MV-4-11 (cell line): ENCODE measurements around the gene CD9.
A peak's percentile ranks its signal among the peaks of the same experiment; 100 is the strongest.

ENCODE experiments used
- DNase-seq: peaks from one replicate; lab custom pipeline; 2025; lab: John Stamatoyannopoulos, UW

The CD9 gene

DNA sequence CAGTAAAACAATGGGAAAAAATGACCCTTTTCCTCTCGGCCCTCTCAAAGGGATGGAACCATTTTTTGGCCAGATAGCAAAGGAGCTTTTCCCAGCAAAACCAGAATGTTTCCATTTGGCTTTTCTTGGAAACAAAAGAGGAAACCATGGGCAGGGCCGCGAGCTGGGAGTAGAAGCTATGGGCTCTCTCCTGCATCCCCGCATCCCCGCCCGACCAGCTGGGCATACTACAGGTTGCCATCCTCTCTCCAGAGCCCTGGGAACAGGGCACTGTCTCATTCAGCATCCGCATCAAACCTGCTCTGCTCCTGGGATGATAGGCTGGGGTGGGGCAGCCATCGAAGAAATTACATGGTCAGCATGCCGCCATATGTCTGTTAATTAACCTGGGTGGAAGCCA is 20.9 kb downstream of the CD9 start:
- no peak for DNase-seq

GRCh38 chr12:6222078-6222654 is 22.0 kb downstream of the CD9 start:
- DNase-seq: peak; percentile 13

GRCh38 chr12:6223545-6223944 is 23.3 kb downstream of the CD9 start:
- DNase-seq: no peak

DNA sequence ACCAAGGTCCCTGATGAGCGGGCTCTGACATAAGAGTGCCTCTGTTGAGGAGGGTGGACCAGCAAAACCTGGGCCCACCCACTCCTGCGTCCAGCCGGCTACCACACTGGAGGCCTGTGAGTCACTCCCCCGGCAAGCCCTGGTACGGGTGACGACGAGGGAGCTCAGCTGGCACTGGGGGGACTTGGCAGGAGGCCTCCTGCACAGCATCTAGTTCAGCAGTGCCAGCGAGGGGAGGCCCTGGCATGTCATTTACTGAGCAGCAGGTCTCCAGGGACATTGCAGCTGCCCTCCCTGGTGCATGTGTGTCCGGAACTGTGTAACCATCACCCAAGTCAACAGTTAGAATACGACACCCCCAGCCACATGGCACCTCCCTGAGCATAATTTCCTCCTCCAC is 24.4 kb downstream of the CD9 start:
- DNase-seq: no peak

DNA sequence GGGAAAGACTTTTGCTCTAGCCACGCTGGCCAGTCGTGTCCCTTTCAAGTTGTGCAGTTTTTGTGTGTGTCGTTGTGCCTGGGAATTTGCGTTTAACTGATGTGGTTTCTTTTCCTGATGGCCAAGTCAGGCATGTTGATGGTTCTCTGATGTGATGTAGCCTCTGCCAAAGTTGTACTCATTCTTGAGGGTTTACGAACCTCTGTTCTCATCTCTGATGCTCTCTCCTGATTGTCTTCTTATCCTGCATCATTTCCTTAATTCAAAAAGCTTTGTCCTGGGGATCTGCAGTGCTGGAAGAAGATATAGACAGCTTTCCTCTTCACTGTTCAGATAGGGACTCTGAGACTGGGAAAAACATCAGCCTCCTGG is 25.4 kb downstream of the CD9 start:
- DNase-seq: no peak

DNA sequence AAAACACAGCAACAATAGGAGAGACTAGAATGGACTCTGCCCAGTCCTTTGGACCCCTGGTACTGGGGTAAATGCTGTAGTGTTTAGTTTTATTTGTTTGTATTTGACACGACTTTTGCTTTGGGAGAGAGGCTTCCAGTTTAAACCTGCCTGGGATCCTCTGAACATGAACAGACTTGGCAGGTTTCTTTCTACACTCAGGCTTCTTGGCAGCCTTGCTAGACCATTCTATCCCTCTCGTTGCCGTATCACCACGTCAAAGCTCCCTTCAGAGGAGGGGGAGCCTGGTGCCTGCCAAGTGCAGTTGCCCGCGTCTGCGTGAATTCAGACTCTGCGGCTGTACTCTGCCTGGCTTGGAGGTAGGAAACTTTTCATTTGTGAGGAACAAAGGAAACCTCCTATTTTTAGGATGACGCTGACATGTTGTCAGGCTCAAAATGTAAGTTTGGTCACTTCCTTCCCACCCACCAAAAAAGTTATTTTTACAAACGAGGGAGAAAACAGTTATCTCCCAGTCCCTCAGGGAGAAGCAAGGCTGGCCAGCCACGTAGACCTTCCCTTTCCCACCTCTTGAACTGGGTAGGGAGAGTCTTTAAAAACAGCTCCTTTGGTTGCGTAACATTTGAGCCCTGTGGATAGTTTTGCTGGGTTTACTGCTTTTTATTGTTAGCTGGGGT is 25.9 kb downstream of the CD9 start:
- DNase-seq: peak; percentile 50

GRCh38 chr12:6226679-6227051 is 26.5 kb downstream of the CD9 start:
- DNase-seq: no peak

DNA sequence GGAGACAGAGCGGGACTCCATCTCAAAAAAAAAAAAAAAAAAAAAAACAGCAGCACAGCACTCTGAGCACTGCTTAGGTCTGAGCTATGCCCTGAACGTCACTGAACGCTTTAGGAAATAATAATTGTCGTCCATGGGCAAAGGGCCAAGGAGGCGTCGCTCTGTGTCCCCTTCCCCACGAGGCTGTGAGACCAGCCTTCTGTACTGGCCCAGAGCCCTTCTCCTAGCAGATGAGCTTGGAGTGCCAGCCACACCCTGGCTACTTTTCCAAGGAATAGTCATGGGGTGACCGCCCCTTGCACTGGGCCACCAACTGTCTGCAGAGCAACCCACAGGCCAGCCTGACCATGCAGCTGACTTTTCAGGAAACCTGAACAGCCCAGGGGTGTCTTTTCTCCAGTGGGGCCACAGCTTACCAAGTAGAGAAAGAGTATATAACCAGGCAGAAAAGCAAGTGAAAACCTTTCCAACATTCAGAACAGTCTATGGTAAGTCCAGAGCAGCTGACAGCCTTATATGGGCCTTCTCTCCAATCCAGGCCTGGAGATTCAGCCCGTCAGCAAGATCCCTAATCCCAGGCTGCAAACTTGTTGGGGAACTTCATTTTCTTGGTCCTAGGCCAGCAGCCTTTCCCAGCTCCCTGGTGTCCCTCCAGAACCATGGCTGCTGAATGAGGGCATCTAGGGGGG is 28.5 kb downstream of the CD9 start:
- no peak for DNase-seq

- DNase-seq: peak; percentile 92
These were observed 29.3 kb downstream of the CD9 start for GRCh38 chr12:6229224-6230218.

GRCh38 chr12:6230321-6231110 is 30.3 kb downstream of the CD9 start:
- peak; percentile 93 for DNase-seq

DNA sequence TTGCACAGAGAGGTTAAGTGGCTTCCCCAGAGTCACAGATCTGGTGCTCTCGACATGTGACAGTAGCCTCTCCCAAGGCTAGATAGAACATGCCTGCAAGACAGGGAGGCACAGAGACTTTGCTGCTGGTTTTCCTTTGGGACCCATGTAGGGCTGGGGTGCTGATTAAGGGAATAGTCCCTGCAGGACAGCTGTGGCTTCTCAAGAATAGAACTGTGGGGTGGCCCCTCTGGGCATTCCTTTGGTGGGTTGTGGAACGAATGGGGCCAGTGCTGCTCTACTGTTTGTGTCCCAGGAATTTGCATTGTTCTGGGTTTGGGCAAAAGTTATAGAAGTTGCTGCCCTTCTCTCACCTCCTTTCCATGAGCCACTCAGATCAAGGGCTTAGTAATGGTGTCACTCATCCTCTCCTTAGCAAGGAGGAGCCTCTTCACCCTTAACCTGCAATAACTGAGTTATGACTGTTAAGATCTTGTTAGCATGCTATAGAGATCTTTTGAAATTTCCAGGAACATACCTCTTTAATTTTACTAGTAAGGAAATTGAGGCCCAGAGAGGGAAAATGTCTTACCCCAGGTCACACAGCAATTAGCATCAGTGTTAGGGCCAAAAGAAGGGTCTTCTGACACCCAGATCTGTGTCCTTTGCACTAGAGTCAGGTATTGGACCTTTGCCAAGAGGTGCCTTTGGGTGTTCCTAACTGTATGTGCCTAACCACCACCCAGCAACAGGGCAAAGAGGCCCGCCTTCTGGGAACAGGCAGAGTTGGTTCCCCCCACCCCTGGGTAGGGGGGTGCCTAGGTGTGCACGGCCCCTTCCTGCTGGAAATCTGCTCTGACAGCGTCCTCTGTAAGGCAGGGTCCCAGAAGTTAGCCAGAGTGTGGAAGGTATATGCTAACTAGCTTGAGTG is 31.4 kb downstream of the CD9 start:
- DNase-seq: no peak

- no peak for DNase-seq
These were observed 33.1 kb downstream of the CD9 start for GRCh38 chr12:6233121-6233971.

GRCh38 chr12:6234214-6234613 is 34.0 kb downstream of the CD9 start:
- DNase-seq: no peak

DNA sequence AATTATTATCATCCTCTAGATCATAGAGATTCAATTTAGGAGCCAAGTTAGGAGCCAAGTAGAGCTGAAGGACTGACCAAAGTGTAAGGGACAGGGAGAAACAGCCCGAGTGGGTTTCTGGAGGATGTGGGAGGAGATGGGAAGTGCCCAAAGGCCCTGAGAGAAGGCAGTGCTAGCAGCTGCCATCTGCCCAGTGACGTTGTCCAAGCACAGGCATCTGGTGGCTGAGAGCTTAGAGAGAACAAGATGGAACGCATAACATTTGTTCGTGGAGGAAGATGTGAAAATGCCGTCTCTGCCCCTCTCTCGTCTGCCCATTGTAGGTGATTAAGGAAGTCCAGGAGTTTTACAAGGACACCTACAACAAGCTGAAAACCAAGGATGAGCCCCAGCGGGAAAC is 34.7 kb downstream of the CD9 start:
- no peak for DNase-seq

GRCh38 chr12:6235499-6235898 is 35.3 kb downstream of the CD9 start:
- no peak for DNase-seq

GRCh38 chr12:6235906-6236640 is 35.9 kb downstream of the CD9 start:
- DNase-seq: no peak

GRCh38 chr12:6236641-6236940 is 36.4 kb downstream of the CD9 start:
- no peak for DNase-seq

- no peak for DNase-seq
These were observed 37.6 kb downstream of the CD9 start for GRCh38 chr12:6237830-6238229.

DNA sequence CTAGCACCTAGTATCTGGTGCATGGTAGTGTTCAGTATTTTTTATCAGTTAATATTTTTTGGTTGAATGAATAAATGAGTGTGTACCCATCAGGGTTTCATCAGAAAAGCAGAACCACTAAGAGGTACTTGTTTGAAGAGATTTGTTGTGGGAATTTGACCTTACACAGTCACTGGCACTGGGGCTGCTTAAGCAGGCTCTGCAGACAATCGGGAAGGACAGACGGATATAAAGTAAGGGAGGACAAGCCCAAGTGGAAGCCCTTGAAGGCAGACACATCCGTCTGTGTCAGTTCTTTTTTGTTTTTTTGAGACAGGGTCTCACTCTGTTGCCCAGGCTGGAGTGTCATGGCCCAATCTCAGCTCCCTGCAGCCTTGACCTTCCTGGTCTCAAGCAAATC is 38.7 kb downstream of the CD9 start:
- no peak for DNase-seq
